Measurements from ENCODE around the gene PIEZO2.

DNA sequence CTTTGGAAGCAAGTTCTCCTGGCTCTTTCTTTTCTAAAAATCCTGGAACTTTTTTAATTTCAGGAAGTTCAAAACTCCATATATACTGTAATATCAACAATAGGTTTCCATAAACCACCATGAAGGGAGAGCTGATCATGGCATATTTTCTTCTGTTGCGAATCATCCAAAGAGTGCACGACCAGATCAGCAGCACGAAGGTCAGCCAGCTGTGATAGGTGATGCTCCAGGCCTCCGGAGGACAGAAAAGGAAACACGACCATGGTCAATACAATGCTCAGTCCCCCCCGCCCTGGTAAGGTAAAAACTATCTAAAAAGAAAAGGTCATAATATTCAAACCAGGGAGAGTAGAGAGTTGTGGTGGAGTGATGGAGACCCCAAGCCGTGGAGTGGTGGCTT is 354.6 kb downstream of the PIEZO2 start:
- no peak for TF ChIP-seq CTCF (IDR thresholded peaks at IDR 0.05; ENCODE audit: poor library complexity)
- no peak for TF ChIP-seq EZH2 (IDR thresholded peaks at IDR 0.05; ENCODE audit: borderline replicate concordance)

Measured in hepatocyte (in vitro differentiated cells).